IMR-90 (cell line): ENCODE results near the gene TMEM92. TPM values are rescaled to one million over a fixed set of nuclear protein-coding genes. Genes with fewer than 3 reads are reported as not detected.

Experiments used
- ATAC-seq: fragments of 200-7000 bp; cut with Tn5 transposase; 2 replicates; pipeline ENCODE4 v1.9.1; 2020; ENCODE audit warnings: low read depth, mild to moderate bottlenecking, moderate library complexity
- BruUV-seq: library from RNA; stranded (reverse); fragments of 400-500 nt; replicated peaks from 2 replicates; lab custom pipeline; 2021; lab: Mats Ljungman, UMichigan
- CTCF ChIA-PET: fragments of 300-600 bp; formaldehyde crosslinking; extraction: SDS; loops from one replicate; lab custom pipeline; 2021; ENCODE audit warnings: antibody characterized with exemption; lab: Yijun Ruan, JAX
- POLR2A ChIA-PET: fragments of 300-600 bp; sonication (Branson Sonifier 250); formaldehyde crosslinking; loops from one replicate; lab custom pipeline; 2022; ENCODE audit warnings: antibody characterized with exemption; ENCODE audit not compliant: unreplicated experiment; lab: Charles Lee
- DNase-seq: peaks from one replicate; pipeline ENCODE4 v3.0.0; 2013
- H2AFZ ChIP-seq: replicated peaks from 2 replicates; pipeline ENCODE3; 2013; ENCODE audit warnings: low read length, mild to moderate bottlenecking; ENCODE audit not compliant: poor library complexity
- H2AK5ac ChIP-seq: 2 replicates; pipeline ENCODE4 v1.6.1; 2013; ENCODE audit warnings: low read depth, low read length, inconsistent platforms
- H2AK9ac ChIP-seq: replicated peaks from 2 replicates; pipeline ENCODE3; 2013; ENCODE audit warnings: mild to moderate bottlenecking, low read depth, low read length, moderate library complexity; ENCODE audit not compliant: poor library complexity
- H2BK120ac ChIP-seq: 2 replicates; pipeline ENCODE4 v1.6.1; 2013; ENCODE audit warnings: low read depth, low read length, inconsistent platforms
- H2BK15ac ChIP-seq: 3 replicates; pipeline ENCODE4 v1.6.1; 2013; ENCODE audit warnings: low read depth, low read length, inconsistent platforms
- H2BK20ac ChIP-seq: 2 replicates; pipeline ENCODE4 v1.6.1; 2013; ENCODE audit warnings: low read depth, mild to moderate bottlenecking, inconsistent platforms, low read length, moderate library complexity
- H2BK5ac ChIP-seq: 2 replicates; pipeline ENCODE4 v1.6.1; 2013; ENCODE audit warnings: mild to moderate bottlenecking, low read depth, low read length, inconsistent platforms; ENCODE audit not compliant: poor library complexity, severe bottlenecking
- H3K14ac ChIP-seq: replicated peaks from 2 replicates; pipeline ENCODE4 v1.6.1; 2013; ENCODE audit warnings: low read depth, low read length, inconsistent platforms
- H3K18ac ChIP-seq: 2 replicates; pipeline ENCODE4 v1.6.1; 2013; ENCODE audit warnings: low read depth, low read length, control low read depth
- H3K23ac ChIP-seq: 2 replicates; pipeline ENCODE4 v1.6.1; 2013; ENCODE audit warnings: low read depth, low read length, inconsistent platforms
- H3K27ac ChIP-seq: 2 replicates; pipeline ENCODE4 v1.5.1; 2013; ENCODE audit warnings: mild to moderate bottlenecking, control low read depth, low read length; ENCODE audit not compliant: insufficient read depth
- H3K27me3 ChIP-seq: 2 replicates; pipeline ENCODE4 v1.6.1; 2013; ENCODE audit warnings: low read length; ENCODE audit not compliant: control insufficient read depth, insufficient read depth
- H3K36me3 ChIP-seq: 2 replicates; pipeline ENCODE4 v1.6.1; 2013; ENCODE audit warnings: low read length, mixed read lengths; ENCODE audit not compliant: control insufficient read depth, insufficient read depth
- H3K4ac ChIP-seq: 2 replicates; pipeline ENCODE4 v1.6.1; 2013; ENCODE audit warnings: low read depth, low read length, inconsistent platforms
- H3K4me1 ChIP-seq: 2 replicates; pipeline ENCODE4 v1.6.1; 2013; ENCODE audit warnings: low read length, mixed read lengths; ENCODE audit not compliant: control insufficient read depth, insufficient read depth
- H3K4me2 ChIP-seq: 2 replicates; pipeline ENCODE4 v1.6.1; 2013; ENCODE audit warnings: low read depth, mild to moderate bottlenecking, control low read depth, low read length, moderate library complexity
- H3K4me3 ChIP-seq: 2 replicates; pipeline ENCODE4 v1.5.1; 2013; ENCODE audit warnings: low read depth, mild to moderate bottlenecking, control low read depth, low read length, moderate library complexity; ENCODE audit not compliant: insufficient read depth
- H3K56ac ChIP-seq: 2 replicates; pipeline ENCODE4 v1.6.1; 2013; ENCODE audit warnings: low read length, inconsistent platforms; ENCODE audit not compliant: insufficient read depth; ENCODE audit errors: extremely low read depth
- H3K79me1 ChIP-seq, 2 experiments: 2 replicates each; pipeline ENCODE4 v1.6.1; 2013; ENCODE audit warnings: low read length in 2 of 2, inconsistent platforms in 1 of 2, low read depth in 1 of 2
- H3K9ac ChIP-seq: 2 replicates; pipeline ENCODE4 v1.6.1; 2013; ENCODE audit warnings: low read depth, low read length, control low read depth
- H3K9me1 ChIP-seq: 2 replicates; pipeline ENCODE4 v1.6.1; 2013; ENCODE audit warnings: low read length, inconsistent platforms; ENCODE audit not compliant: insufficient read depth
- H3K9me3 ChIP-seq: 2 replicates; pipeline ENCODE4 v1.6.1; 2013; ENCODE audit warnings: low read length; ENCODE audit not compliant: control insufficient read depth, insufficient read depth
- H4K20me1 ChIP-seq: 2 replicates; pipeline ENCODE4 v1.6.1; 2013; ENCODE audit warnings: low read length, inconsistent platforms; ENCODE audit not compliant: insufficient read depth
- H4K5ac ChIP-seq: 2 replicates; pipeline ENCODE4 v1.6.1; 2013; ENCODE audit warnings: mild to moderate bottlenecking, low read depth, low read length, control low read depth
- H4K8ac ChIP-seq, 2 experiments: 2 replicates each; pipeline ENCODE4 v1.6.1; 2013; ENCODE audit warnings: low read depth in 2 of 2, low read length in 2 of 2, control low read depth in 1 of 2, inconsistent platforms in 1 of 2
- H4K91ac ChIP-seq: 2 replicates; pipeline ENCODE4 v1.6.1; 2013; ENCODE audit warnings: low read depth, low read length, inconsistent platforms; ENCODE audit not compliant: insufficient read depth
- BHLHE40 ChIP-seq: fragments of 150-350 bp; IDR thresholded peaks from 2 replicates; pipeline ENCODE4 v1.6.1; 2016; ENCODE audit warnings: mild to moderate bottlenecking, low read depth, low read length
- CEBPB ChIP-seq: IDR thresholded peaks from 2 replicates; pipeline ENCODE4 v1.6.1; 2012; ENCODE audit warnings: low read depth, low read length, improper control_type of control experiment
- CHD1 ChIP-seq: IDR thresholded peaks from 2 replicates; pipeline ENCODE4 v1.6.1; 2012; ENCODE audit warnings: low read depth, low read length, improper control_type of control experiment
- FOS ChIP-seq: fragments of 150-350 bp; IDR thresholded peaks from 2 replicates; pipeline ENCODE4 v1.6.1; 2016; ENCODE audit warnings: low read depth, low read length
- MAFK ChIP-seq: IDR thresholded peaks from 2 replicates; pipeline ENCODE4 v1.6.1; 2012; ENCODE audit warnings: low read depth, low read length, improper control_type of control experiment
- MAZ ChIP-seq: IDR thresholded peaks from 2 replicates; pipeline ENCODE4 v1.6.1; 2012; ENCODE audit warnings: low read depth, mild to moderate bottlenecking, low read length, improper control_type of control experiment, moderate library complexity, borderline replicate concordance
- MXI1 ChIP-seq: IDR thresholded peaks from 2 replicates; pipeline ENCODE4 v1.6.1; 2012; ENCODE audit warnings: low read depth, mild to moderate bottlenecking, low read length, moderate library complexity, borderline replicate concordance
- NFE2L2 ChIP-seq: fragments of 150-350 bp; IDR thresholded peaks from 2 replicates; pipeline ENCODE4 v1.6.1; 2016; ENCODE audit warnings: low read depth, mild to moderate bottlenecking, low read length
- POLR2A ChIP-seq: IDR thresholded peaks from 2 replicates; pipeline ENCODE4 v1.6.1; 2012; ENCODE audit warnings: mild to moderate bottlenecking, low read depth, low read length
- RAD21 ChIP-seq: IDR thresholded peaks from 2 replicates; pipeline ENCODE4 v1.6.1; 2012; ENCODE audit warnings: low read length, improper control_type of control experiment
- RCOR1 ChIP-seq: IDR thresholded peaks from 2 replicates; pipeline ENCODE4 v1.6.1; 2012; ENCODE audit warnings: mild to moderate bottlenecking, low read length, improper control_type of control experiment; ENCODE audit not compliant: insufficient replicate concordance
- RFX5 ChIP-seq: IDR thresholded peaks from 2 replicates; pipeline ENCODE4 v1.8.0; 2012; ENCODE audit warnings: low read depth, mild to moderate bottlenecking, low read length, moderate library complexity
- SMC3 ChIP-seq: fragments of 150-350 bp; IDR thresholded peaks from 2 replicates; pipeline ENCODE4 v1.6.1; 2016; ENCODE audit warnings: low read depth, mild to moderate bottlenecking, antibody characterized with exemption, low read length, moderate library complexity
- USF2 ChIP-seq: fragments of 150-350 bp; IDR thresholded peaks from 2 replicates; pipeline ENCODE4 v1.6.1; 2017; ENCODE audit warnings: mild to moderate bottlenecking, antibody characterized with exemption, low read length, low read depth
- WGBS, 2 experiments: methylation state at CpG; one replicate each; pipeline versions ENCODE4 v1.1.5 to v1.1.7; 2013; ENCODE audit warnings: missing lambda C conversion rate in 2 of 2; ENCODE audit not compliant: insufficient read length in 1 of 2; ENCODE audit errors: extremely low coverage in 2 of 2; 5-methylcytosine and 5-hydroxymethylcytosine counted together
- dilution Hi-C: fragments of 300-500 bp; cut with HindIII; formaldehyde crosslinking; loops from one replicate; pipeline ENCODE4 v1.14.3; 2018; ENCODE audit warnings: low sequenced_read_pairs; ENCODE audit not compliant: unreplicated experiment
- in situ Hi-C: fragments of 300-500 bp; cut with MboI; formaldehyde crosslinking; loops from 3 replicates; pipeline ENCODE4 v1.14.3; 2019; ENCODE audit warnings: low sequenced_read_pairs, inconsistent platforms, mixed read lengths
- intact Hi-C: fragments of 100-400 bp; cut with micrococcal nuclease; formaldehyde crosslinking; loops from 2 replicates; pipeline ENCODE4 v1.10.0; 2022
- polyA plus RNA-seq, 3 experiments: library from polyadenylated mRNA; depleted of rRNA; stranded (reverse); fragments of >200 nt; gene quantifications; 2 replicates each; pipeline ENCODE4 v1.2.3, GENCODE V29; 2012; ENCODE audit warnings: low replicate concordance in 1 of 3
- total RNA-seq: library from RNA; depleted of rRNA; stranded (reverse); fragments of >200 nt; gene quantifications from 2 replicates; pipeline ENCODE4 v1.2.3, GENCODE V29; 2012
- TF ChIP-seq, protein P1 (sequence below): fragments of 150-350 bp; IDR thresholded peaks from 2 replicates; pipeline ENCODE4 v1.6.1; 2016; ENCODE audit warnings: low read depth, mild to moderate bottlenecking, low read length, moderate library complexity, borderline replicate concordance
- TF ChIP-seq, protein P2 (sequence below): conservative IDR thresholded peaks from 2 replicates; pipeline ENCODE4 v1.5.1; 2012; ENCODE audit warnings: mild to moderate bottlenecking, low read depth, low read length, improper control_type of control experiment

TMEM92 gene
- total and polyA plus RNA-seq, 2 of the 4 experiments (the other 2 are of a cell fraction), result 0.18 to 1.7 TPM

DNA sequence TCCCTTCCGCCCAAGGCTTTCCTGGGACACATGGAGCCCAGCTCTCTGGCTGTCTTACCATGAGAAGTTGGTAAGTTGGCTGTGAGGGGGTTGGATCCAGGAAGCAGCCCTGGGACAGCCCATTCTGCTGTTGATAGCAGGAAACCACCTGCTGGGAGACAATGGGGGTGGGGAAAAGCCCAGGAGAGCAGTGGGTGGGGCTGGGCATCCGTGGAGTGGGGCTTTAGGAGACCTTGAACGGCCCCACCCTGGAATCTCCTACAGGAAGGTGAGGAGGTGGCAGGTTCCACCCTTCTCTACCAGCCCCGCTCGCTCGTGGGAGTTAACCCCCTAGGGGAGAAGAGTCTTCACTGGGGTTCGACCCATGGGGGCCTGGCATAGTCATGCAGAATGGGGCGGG lies 5.8 kb downstream of the TMEM92 start:
- Histone ChIP-seq H3K56ac (no peak overlapping the region), H3K4ac (peak overlapping the region; percentile 51; the same call in 1 of the 2 replicates), H2BK5ac (no peak overlapping the region), H4K20me1 (no peaks in the 10 kb centered on the region), H2AFZ (no peak overlapping the region), H3K9ac (no peak overlapping the region), H4K8ac (no peak overlapping the region; a peak in 1 of 4 replicates), H2AK5ac (peak overlapping the region; percentile 67; the same call in 1 of the 2 replicates), H3K18ac (no peak overlapping the region), H3K27me3 (no peaks in the 10 kb centered on the region), H2BK120ac (peak overlapping the region; percentile 65; the same call in 1 of the 2 replicates), H3K4me1 (peaks cover 17% of the 10 kb centered on the region), H2AK9ac (no peak overlapping the region), H3K79me1 (peaks cover 11 to 23% of the 10 kb centered on the region in 2 experiments), H3K4me2 (no peak overlapping the region), H3K14ac (no peak overlapping the region), H4K5ac (no peak overlapping the region), H3K27ac (no peak overlapping the region), H4K91ac (0 out of 2 replicates have a peak overlapping the region, but pooled peaks have one; percentile 75), H2BK20ac (no peak overlapping the region), H3K23ac (no peak overlapping the region), H3K36me3 (peaks cover 29% of the 10 kb centered on the region), H3K9me1 (peaks cover 28% of the 10 kb centered on the region), H3K4me3 (no peak overlapping the region), H2BK15ac (peak overlapping the region; percentile 79; the same call in 2 of the 3 replicates), H3K9me3 (no peaks in the 10 kb centered on the region)
- DNase-seq (no peak), ATAC-seq (no peak)
- in situ Hi-C loops, result loop anchor here (10.0 kb wide), 1 partner anchor 105 kb away; no protein-coding TSS in a partner anchor
- ChIA-PET POLR2A (no interaction called here), CTCF (no interaction called here)
- intact Hi-C loops, result no loop called here
- no TSS peak for BruUV-seq
- TF ChIP-seq CEBPB (no peak), FOS (no peak), RFX5 (no peak), MAZ (no peak), SMC3 (no peak), RCOR1 (no peak), MXI1 (no peak), USF2 (no peak), CHD1 (no peak), BHLHE40 (no peak), RAD21 (no peak), MAFK (no peak), POLR2A (no peak), NFE2L2 (no peak)
- TF ChIP-seq, protein P1, sequence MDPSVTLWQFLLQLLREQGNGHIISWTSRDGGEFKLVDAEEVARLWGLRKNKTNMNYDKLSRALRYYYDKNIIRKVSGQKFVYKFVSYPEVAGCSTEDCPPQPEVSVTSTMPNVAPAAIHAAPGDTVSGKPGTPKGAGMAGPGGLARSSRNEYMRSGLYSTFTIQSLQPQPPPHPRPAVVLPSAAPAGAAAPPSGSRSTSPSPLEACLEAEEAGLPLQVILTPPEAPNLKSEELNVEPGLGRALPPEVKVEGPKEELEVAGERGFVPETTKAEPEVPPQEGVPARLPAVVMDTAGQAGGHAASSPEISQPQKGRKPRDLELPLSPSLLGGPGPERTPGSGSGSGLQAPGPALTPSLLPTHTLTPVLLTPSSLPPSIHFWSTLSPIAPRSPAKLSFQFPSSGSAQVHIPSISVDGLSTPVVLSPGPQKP, result no peak
- TF ChIP-seq, protein P2, sequence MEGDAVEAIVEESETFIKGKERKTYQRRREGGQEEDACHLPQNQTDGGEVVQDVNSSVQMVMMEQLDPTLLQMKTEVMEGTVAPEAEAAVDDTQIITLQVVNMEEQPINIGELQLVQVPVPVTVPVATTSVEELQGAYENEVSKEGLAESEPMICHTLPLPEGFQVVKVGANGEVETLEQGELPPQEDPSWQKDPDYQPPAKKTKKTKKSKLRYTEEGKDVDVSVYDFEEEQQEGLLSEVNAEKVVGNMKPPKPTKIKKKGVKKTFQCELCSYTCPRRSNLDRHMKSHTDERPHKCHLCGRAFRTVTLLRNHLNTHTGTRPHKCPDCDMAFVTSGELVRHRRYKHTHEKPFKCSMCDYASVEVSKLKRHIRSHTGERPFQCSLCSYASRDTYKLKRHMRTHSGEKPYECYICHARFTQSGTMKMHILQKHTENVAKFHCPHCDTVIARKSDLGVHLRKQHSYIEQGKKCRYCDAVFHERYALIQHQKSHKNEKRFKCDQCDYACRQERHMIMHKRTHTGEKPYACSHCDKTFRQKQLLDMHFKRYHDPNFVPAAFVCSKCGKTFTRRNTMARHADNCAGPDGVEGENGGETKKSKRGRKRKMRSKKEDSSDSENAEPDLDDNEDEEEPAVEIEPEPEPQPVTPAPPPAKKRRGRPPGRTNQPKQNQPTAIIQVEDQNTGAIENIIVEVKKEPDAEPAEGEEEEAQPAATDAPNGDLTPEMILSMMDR, result no peak
- dilution Hi-C loops, result no loop called here
- WGBS, 2 experiments, result no CpG with 5 or more reads among the region's 8 CpGs
